AG04450 (cell line): ENCODE data around the gene KHDC3L. TPM values are rescaled to one million over a fixed set of nuclear protein-coding genes. Genes with fewer than 3 reads are reported as not detected.

Source experiments
- CTCF ChIA-PET: fragments of 300-600, 350-600 bp; formaldehyde crosslinking; extraction: SDS; loops from one replicate; lab custom pipeline; 2022; ENCODE audit warnings: antibody characterized with exemption, inconsistent platforms; lab: Charles Lee
- POLR2A ChIA-PET: fragments of 350-600 bp; formaldehyde crosslinking; extraction: SDS; loops from one replicate; lab custom pipeline; 2021; ENCODE audit warnings: antibody characterized with exemption, inconsistent platforms; lab: Yijun Ruan, JAX
- DNase-seq: peaks from one replicate; pipeline ENCODE4 v3.0.0-alpha.2; 2011; ENCODE audit warnings: low read depth, low spot score
- H3K27ac ChIP-seq: one replicate; pipeline ENCODE4 v1.5.1; 2012; ENCODE audit warnings: low read depth, low read length, control low read depth
- H3K27me3 ChIP-seq: one replicate; pipeline ENCODE4 v1.6.0; 2012; ENCODE audit warnings: low read length; ENCODE audit not compliant: control insufficient read depth, insufficient read depth
- H3K4me3 ChIP-seq: 2 replicates; pipeline ENCODE4 v1.5.1; 2011; ENCODE audit warnings: mild to moderate bottlenecking, low read depth, low read length, control low read depth
- H3K9me3 ChIP-seq: 2 replicates; pipeline ENCODE4 v1.5.1; 2012; ENCODE audit warnings: low read length; ENCODE audit not compliant: control insufficient read depth, insufficient read depth
- polyA minus RNA-seq: library from RNA; depleted of rRNA, polyadenylated mRNA; stranded (reverse); fragments of >200 nt; gene quantifications from 2 replicates; pipeline ENCODE4 v1.2.3, GENCODE V29; 2011; rRNA and poly(A)+ RNA removed
- polyA plus RNA-seq: library from polyadenylated mRNA; depleted of rRNA; stranded (reverse); fragments of >200 nt; gene quantifications from 2 replicates; pipeline ENCODE4 v1.2.3, GENCODE V29; 2011; rRNA removed
- TF ChIP-seq, protein P1 (sequence below): IDR thresholded peaks from 2 replicates; pipeline ENCODE4 v1.5.1; 2011; ENCODE audit warnings: low read depth, low read length, control low read depth, inconsistent platforms

KHDC3L gene, protein sequence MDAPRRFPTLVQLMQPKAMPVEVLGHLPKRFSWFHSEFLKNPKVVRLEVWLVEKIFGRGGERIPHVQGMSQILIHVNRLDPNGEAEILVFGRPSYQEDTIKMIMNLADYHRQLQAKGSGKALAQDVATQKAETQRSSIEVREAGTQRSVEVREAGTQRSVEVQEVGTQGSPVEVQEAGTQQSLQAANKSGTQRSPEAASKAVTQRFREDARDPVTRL
- polyA plus RNA-seq (not detected in 2 replicates), polyA minus RNA-seq (not detected in 2 replicates)

DNA sequence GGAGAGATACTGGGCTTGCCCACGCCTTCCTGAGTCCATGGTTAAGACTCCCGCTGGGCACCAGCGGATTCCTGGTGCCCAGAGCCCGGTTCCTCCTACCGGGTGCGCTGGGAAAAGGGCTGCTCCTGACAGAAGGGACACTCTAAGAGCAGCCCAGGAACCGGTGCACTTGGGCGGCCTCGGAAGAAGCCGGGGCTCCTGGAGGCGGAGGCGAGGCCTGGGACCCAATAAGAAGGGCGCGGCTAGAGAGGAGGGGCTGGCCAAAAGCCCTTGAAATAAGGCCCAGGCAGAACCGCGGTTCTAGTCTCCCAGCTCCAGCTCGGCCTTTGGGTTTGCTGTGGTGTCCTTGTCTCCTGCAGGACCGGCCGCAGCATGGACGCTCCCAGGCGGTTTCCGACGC is at the start of gene KHDC3L:
Gene KHDC3L, plus strand, starts transcription at position 301 of the 400 bp plus-strand sequence. Its CDS starts 72 bp downstream, at position 373.
- no peak for DNase-seq
- CTCF ChIA-PET: no interaction called here

DNA sequence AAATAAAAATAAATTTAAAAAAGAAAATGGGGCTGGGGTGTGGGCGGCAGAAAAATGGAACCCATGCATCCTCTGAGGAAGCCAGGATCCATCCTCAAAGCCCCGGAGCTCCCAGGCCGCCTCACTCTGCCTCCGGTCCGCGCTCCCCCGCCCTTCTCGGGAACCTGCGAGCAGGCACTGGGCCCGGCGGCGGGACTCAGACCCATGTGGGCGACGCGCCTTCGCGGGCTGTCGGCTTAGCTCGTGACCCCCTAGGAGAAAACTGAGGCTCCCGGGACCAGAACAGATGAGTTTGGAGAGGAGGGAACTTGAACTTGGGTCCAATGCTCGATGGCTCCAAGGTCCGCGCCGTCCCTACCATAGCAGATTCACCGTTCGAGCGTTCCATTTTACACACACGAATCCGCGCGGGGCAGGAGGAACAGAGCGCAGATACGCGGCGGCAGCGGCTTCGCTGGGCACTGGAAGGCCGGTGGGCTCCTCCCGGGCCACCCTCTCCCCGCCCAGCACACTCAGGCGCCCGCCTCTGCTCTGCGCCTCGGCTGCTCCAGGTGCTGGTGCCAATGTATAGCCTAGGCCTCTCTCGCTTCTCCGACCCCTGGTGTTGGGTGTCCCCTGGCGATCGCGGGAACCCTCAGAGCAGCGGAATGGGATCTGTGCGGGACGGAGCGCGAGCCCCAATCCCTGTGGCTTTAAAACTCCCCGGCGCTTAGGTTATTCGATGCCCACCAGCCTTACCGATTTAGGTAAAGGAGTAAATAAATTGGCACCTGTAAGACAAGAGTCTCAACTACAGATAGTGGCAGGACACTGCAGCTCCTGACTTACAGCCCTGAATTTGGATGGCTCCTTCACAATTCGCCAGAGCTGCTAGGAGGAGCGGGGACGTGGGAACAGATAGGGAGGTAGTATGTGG is 47.6 kb upstream of the KHDC3L start:
- H3K27ac ChIP-seq: no peak overlapping the region
- ChIA-PET CTCF (interaction anchor here (4.1 kb wide), 1 partner anchor 13 kb away, joined by 24 read pairs; no protein-coding TSS in a partner anchor), POLR2A (no interaction called here)
- TF ChIP-seq, protein P1, sequence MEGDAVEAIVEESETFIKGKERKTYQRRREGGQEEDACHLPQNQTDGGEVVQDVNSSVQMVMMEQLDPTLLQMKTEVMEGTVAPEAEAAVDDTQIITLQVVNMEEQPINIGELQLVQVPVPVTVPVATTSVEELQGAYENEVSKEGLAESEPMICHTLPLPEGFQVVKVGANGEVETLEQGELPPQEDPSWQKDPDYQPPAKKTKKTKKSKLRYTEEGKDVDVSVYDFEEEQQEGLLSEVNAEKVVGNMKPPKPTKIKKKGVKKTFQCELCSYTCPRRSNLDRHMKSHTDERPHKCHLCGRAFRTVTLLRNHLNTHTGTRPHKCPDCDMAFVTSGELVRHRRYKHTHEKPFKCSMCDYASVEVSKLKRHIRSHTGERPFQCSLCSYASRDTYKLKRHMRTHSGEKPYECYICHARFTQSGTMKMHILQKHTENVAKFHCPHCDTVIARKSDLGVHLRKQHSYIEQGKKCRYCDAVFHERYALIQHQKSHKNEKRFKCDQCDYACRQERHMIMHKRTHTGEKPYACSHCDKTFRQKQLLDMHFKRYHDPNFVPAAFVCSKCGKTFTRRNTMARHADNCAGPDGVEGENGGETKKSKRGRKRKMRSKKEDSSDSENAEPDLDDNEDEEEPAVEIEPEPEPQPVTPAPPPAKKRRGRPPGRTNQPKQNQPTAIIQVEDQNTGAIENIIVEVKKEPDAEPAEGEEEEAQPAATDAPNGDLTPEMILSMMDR: no peak
- H3K9me3 ChIP-seq: peaks cover 7% of the 10 kb centered on the region; the same call in 1 of the 2 replicates
- peak overlapping the region; percentile 29 for H3K4me3 ChIP-seq
- H3K27me3 ChIP-seq: no peaks in the 10 kb centered on the region
- no peak for DNase-seq

More for the DNA sequence above, at the start of gene KHDC3L:
- H3K4me3 ChIP-seq: no peak within 1 kb of the TSS
- H3K9me3 ChIP-seq: peaks cover 14% of the 10 kb centered on the region
- H3K27me3 ChIP-seq: no peaks in the 10 kb centered on the region
- no peak within 1 kb of the TSS for H3K27ac ChIP-seq
- TF ChIP-seq, protein P1: no peak
- POLR2A ChIA-PET: no interaction called here

DNA sequence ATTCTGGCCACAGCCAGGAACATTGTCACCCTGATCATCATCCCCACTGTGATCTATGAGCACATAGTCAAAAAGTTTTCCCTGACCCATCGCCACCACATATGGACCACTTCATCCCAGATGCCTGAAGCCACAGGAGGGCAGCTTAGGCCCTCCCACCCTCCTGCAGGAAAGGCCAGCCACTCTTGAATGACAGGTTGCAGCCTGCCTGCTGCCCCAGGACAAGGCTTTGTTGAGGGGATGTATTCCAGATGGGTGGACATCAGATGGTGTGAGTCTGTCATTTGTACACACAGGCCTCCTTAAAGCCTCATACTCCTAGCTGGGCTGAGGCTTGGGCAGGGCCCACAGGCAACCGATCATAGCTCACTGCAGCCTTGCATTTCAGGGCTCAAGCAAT is 39.1 kb upstream of the KHDC3L start:
- H3K9me3 ChIP-seq: no peaks in the 10 kb centered on the region
- no peaks in the 10 kb centered on the region for H3K27me3 ChIP-seq
- no peak overlapping the region for H3K27ac ChIP-seq
- ChIA-PET POLR2A (interaction anchor here (0.6 kb wide), 1 partner anchor 75 kb away, joined by 4 read pairs; no protein-coding TSS in a partner anchor), CTCF (interaction anchor here (8.1 kb wide), 1 partner anchor 39 kb away, joined by 191 read pairs; no protein-coding TSS in a partner anchor)
- TF ChIP-seq, protein P1: no peak
- no peak for DNase-seq
- H3K4me3 ChIP-seq: no peak overlapping the region

DNA sequence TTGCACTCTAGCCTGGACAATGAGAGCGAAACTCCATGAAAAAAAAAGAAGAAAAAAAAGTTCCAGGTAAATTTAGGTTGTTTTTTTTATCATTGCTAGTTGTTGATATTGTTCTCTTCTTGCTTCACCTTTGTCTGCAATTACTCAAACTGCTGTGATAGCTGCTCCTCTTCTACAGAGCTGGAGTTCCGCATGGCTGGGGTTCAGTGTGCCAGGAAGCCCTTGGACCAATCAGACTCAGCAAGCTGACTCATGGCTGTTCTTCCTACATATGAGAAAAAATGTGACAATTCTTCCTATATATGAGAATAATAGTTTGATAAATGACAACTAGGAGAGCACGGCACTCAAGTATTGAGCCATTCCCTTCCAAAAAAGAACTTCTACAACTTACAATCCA is 36.8 kb upstream of the KHDC3L start:
- DNase-seq: no peak
- TF ChIP-seq, protein P1: no peak
- ChIA-PET CTCF (interaction anchor here (1.1 to 8.1 kb wide), 6 partner anchors 9 to 709 kb away, joined by 3 to 191 read pairs (median 10); no protein-coding TSS in a partner anchor), POLR2A (no interaction called here)
- Histone ChIP-seq H3K27ac (no peak overlapping the region), H3K4me3 (no peak overlapping the region), H3K9me3 (no peaks in the 10 kb centered on the region), H3K27me3 (no peaks in the 10 kb centered on the region)
